HPDE6-E6E7 (cell line): Measurements from ENCODE around the gene MTHFD1.

Experiments
- DNase-seq: peaks from one replicate; pipeline ENCODE4 v3.0.0; 2011; ENCODE audit warnings: missing footprints; ENCODE audit errors: extremely low spot score

MTHFD1 gene

GRCh38 chr14:64491637-64492036 is 103.5 kb downstream of the MTHFD1 start:
- no peak for DNase-seq

GRCh38 chr14:64493455-64493854 is 105.3 kb downstream of the MTHFD1 start:
- DNase-seq = no peak

- no peak for DNase-seq
Observed at GRCh38 chr14:64495252-64495651, 107.1 kb downstream of the MTHFD1 start.

- DNase-seq = no peak
Observed at GRCh38 chr14:64496764-64497163, 108.6 kb downstream of the MTHFD1 start.

- no peak for DNase-seq
Observed at GRCh38 chr14:64500088-64500487, 111.9 kb downstream of the MTHFD1 start.

- no peak for DNase-seq
Observed at GRCh38 chr14:64501411-64502171, 113.4 kb downstream of the MTHFD1 start.

- DNase-seq = no peak
Observed at GRCh38 chr14:64502456-64502855, 114.3 kb downstream of the MTHFD1 start.

GRCh38 chr14:64502887-64503433 is 114.8 kb downstream of the MTHFD1 start:
- DNase-seq = no peak

GRCh38 chr14:64503434-64504309 is 115.5 kb downstream of the MTHFD1 start, which contains the start of gene ZBTB25:
Gene ZBTB25, minus strand, starts transcription at chr14:64503838. Its CDS starts 13,305 bp downstream, at chr14:64490533.
- peak; percentile 73 for DNase-seq

GRCh38 chr14:64504310-64504896 is 116.2 kb downstream of the MTHFD1 start, which contains the start of gene ZBTB1:
Gene ZBTB1, plus strand, starts transcription at chr14:64504770. Its CDS starts 16,735 bp downstream, at chr14:64521505.
- DNase-seq = peak; percentile 53

GRCh38 chr14:64504897-64505794 is 117.0 kb downstream of the MTHFD1 start:
- peak; percentile 86 for DNase-seq

GRCh38 chr14:64506721-64507120 is 118.6 kb downstream of the MTHFD1 start:
- no peak for DNase-seq

- DNase-seq = peak; percentile 72
Observed at GRCh38 chr14:64507376-64508156, 119.4 kb downstream of the MTHFD1 start.

- DNase-seq = no peak
Observed at GRCh38 chr14:64508215-64508776, 120.1 kb downstream of the MTHFD1 start.

GRCh38 chr14:64509036-64509435 is 120.9 kb downstream of the MTHFD1 start:
- DNase-seq = no peak
